HCT116 (cell line): Measurements from ENCODE around the gene CYSRT1. TPM values are rescaled to one million over a fixed set of nuclear protein-coding genes. Genes with fewer than 3 reads are reported as not detected.

Experiments
- ATAC-seq: fragments of 200-7000 bp; cut with Tn5 transposase; 2 replicates; pipeline ENCODE4 v1.9.1; 2020; ENCODE audit warnings: mild to moderate bottlenecking, moderate library complexity
- BruUV-seq: library from RNA; stranded (reverse); fragments of 400-500 nt; replicated peaks from 2 replicates; lab custom pipeline; 2021; lab: Mats Ljungman, UMichigan
- CTCF ChIA-PET: fragments of 300-600 bp; sonication (Branson Sonifier 250); formaldehyde crosslinking; loops from one replicate; lab custom pipeline; 2021; ENCODE audit warnings: antibody characterized with exemption; lab: Charles Lee
- POLR2A ChIA-PET: fragments of 300-600, 350-600 bp; sonication (Branson Sonifier 250); formaldehyde crosslinking; loops from one replicate; lab custom pipeline; 2021; ENCODE audit warnings: antibody characterized with exemption; lab: Charles Lee
- RAD21 ChIA-PET, 2 experiments: fragments of 300-600 bp; sonication (Branson Sonifier 250); formaldehyde crosslinking; loops; one replicate each; lab custom pipeline; 2023; ENCODE audit warnings: low total read pairs in 2 of 2; ENCODE audit not compliant: uncharacterized antibody in 2 of 2, unreplicated experiment in 2 of 2, low non-redundant PET in 1 of 2; lab: Charles Lee
- DNase-seq: peaks from one replicate; pipeline ENCODE4 v3.0.0-alpha.2; 2010; ENCODE audit warnings: low read depth, low spot score
- H2AFZ ChIP-seq: fragments of 200-600 bp; shearing (Covaris generic), sonication (generic); 2 replicates; pipeline ENCODE4 v1.6.1; 2017; ENCODE audit warnings: low read depth, mixed run types, mixed read lengths, antibody characterized with exemption, low read length; ENCODE audit not compliant: poor library complexity, severe bottlenecking
- H3K27ac ChIP-seq: 2 replicates; pipeline ENCODE4 v1.5.1; 2012; ENCODE audit warnings: low read depth, low read length
- H3K27me3 ChIP-seq: fragments of 200-600 bp; sonication (generic); 2 replicates; pipeline ENCODE4 v1.6.1; 2016; ENCODE audit warnings: mixed run types, low read length, mixed read lengths; ENCODE audit not compliant: insufficient read depth
- H3K36me3 ChIP-seq, 2 experiments: fragments of 200-500 bp in 1 of 2; fragments of 200-600 bp in 1 of 2; sonication (Bioruptor generic) in 1 of 2; sonication (generic) in 1 of 2; 2 replicates each; pipeline versions ENCODE4 v1.5.1 to v1.6.1; 2014 to 2016; ENCODE audit warnings: low read length in 2 of 2, inconsistent platforms in 1 of 2, mixed read lengths in 1 of 2, mixed run types in 1 of 2; ENCODE audit not compliant: insufficient read depth in 2 of 2, control insufficient read depth in 1 of 2
- H3K4me1 ChIP-seq, 2 experiments: fragments of 200-600 bp in 1 of 2; sonication (generic) in 1 of 2; 2 replicates each; pipeline versions ENCODE4 v1.5.1 to v1.6.1; 2012 to 2017; ENCODE audit warnings: low read length in 2 of 2, inconsistent platforms in 1 of 2, mild to moderate bottlenecking in 1 of 2, mixed read lengths in 1 of 2, mixed run types in 1 of 2, moderate library complexity in 1 of 2; ENCODE audit not compliant: insufficient read depth in 2 of 2, control insufficient read depth in 1 of 2
- H3K4me2 ChIP-seq: fragments of 200-600 bp; sonication (generic); 2 replicates; pipeline ENCODE4 v1.6.1; 2017; ENCODE audit warnings: mixed run types, low read length, mixed read lengths
- H3K4me3 ChIP-seq, 2 experiments: fragments of 200-600 bp in 1 of 2; sonication (generic) in 1 of 2; replicated peaks in 1 of 2; 2 replicates each; pipeline ENCODE4 v1.5.1; 2011 to 2016; ENCODE audit warnings: low read length in 2 of 2, control low read depth in 1 of 2, low read depth in 1 of 2, mild to moderate bottlenecking in 1 of 2, mixed read lengths in 1 of 2, mixed run types in 1 of 2
- H3K79me2 ChIP-seq: fragments of 200-600 bp; sonication (generic); 2 replicates; pipeline ENCODE4 v1.6.1; 2017; ENCODE audit warnings: mild to moderate bottlenecking, mixed run types, low read length, moderate library complexity, mixed read lengths; ENCODE audit not compliant: insufficient read depth
- H3K9ac ChIP-seq: fragments of 200-600 bp; sonication (generic); 2 replicates; pipeline ENCODE4 v1.6.1; 2016; ENCODE audit warnings: low read length, mixed read lengths
- H3K9me2 ChIP-seq: fragments of 200-600 bp; sonication (generic), shearing (Covaris generic); 2 replicates; pipeline ENCODE4 v1.6.1; 2017; ENCODE audit warnings: mixed run types, mild to moderate bottlenecking, moderate library complexity; ENCODE audit not compliant: insufficient read depth
- H3K9me3 ChIP-seq, 2 experiments: fragments of 200-500 bp in 1 of 2; fragments of 200-600 bp in 1 of 2; sonication (Bioruptor generic) in 1 of 2; sonication (generic) in 1 of 2; 2 replicates each; pipeline ENCODE4 v1.6.1; 2014 to 2017; ENCODE audit warnings: low read length in 2 of 2, mixed read lengths in 2 of 2, inconsistent platforms in 1 of 2, low read depth in 1 of 2, mild to moderate bottlenecking in 1 of 2, mixed run types in 1 of 2, moderate library complexity in 1 of 2; ENCODE audit not compliant: control insufficient read depth in 1 of 2, insufficient read depth in 1 of 2
- H4K20me1 ChIP-seq: fragments of 200-600 bp; sonication (generic), shearing (Covaris generic); 2 replicates; pipeline ENCODE4 v1.6.1; 2017; ENCODE audit warnings: mixed run types, mild to moderate bottlenecking, moderate library complexity; ENCODE audit not compliant: insufficient read depth
- CBX3 ChIP-seq: IDR thresholded peaks from 2 replicates; pipeline ENCODE4 v1.6.1; 2012; ENCODE audit warnings: low read depth
- FOSL1 ChIP-seq: IDR thresholded peaks from 2 replicates; pipeline ENCODE4 v1.6.1; 2012; ENCODE audit warnings: low read depth
- POLR2A ChIP-seq: IDR thresholded peaks from 2 replicates; pipeline ENCODE4 v1.7.0; 2011; ENCODE audit warnings: borderline replicate concordance; ENCODE audit not compliant: insufficient read depth, insufficient read length; ENCODE audit errors: extremely low read depth
- SIN3A ChIP-seq: IDR thresholded peaks from 2 replicates; pipeline ENCODE4 v1.6.1; 2012; ENCODE audit warnings: low read depth
- SP1 ChIP-seq: IDR thresholded peaks from 2 replicates; pipeline ENCODE4 v1.6.1; 2012; ENCODE audit warnings: low read depth
- SRF ChIP-seq: IDR thresholded peaks from 2 replicates; pipeline ENCODE4 v1.6.1; 2012; ENCODE audit warnings: low read depth
- TCF7L2 ChIP-seq: IDR thresholded peaks from 2 replicates; pipeline ENCODE4 v1.7.0; 2011; ENCODE audit warnings: borderline replicate concordance, inconsistent platforms; ENCODE audit not compliant: insufficient read depth, insufficient read length; ENCODE audit errors: extremely low read depth
- YY1 ChIP-seq: IDR thresholded peaks from 2 replicates; pipeline ENCODE4 v1.6.1; 2011; ENCODE audit warnings: low read length, low read depth, moderate library complexity, mild to moderate bottlenecking; ENCODE audit not compliant: insufficient replicate concordance; ENCODE audit errors: extremely low read depth
- ZFX ChIP-seq: fragments of 450-650 bp; IDR thresholded peaks from 2 replicates; pipeline ENCODE4 v1.6.1; 2017
- intact Hi-C: fragments of 100-400 bp; cut with micrococcal nuclease; formaldehyde crosslinking; loops from 2 replicates; pipeline ENCODE4 v1.10.0; 2022
- total RNA-seq: library from RNA; stranded (reverse); gene quantifications from one replicate; pipeline ENCODE4 v1.2.1, GENCODE V29; 2021; ENCODE audit not compliant: unreplicated experiment
- TF ChIP-seq, protein P1 (sequence below): IDR thresholded peaks from 2 replicates; pipeline ENCODE4 v1.6.1; 2012
- TF ChIP-seq, protein P2 (sequence below), 3 experiments: fragments of 200-600 bp in 1 of 3; sonication (generic) in 1 of 3; IDR thresholded peaks in 2 of 3; conservative IDR thresholded peaks in 1 of 3; 2 replicates each; pipeline ENCODE4 v1.5.1; 2012 to 2017; ENCODE audit warnings: low read depth in 2 of 3, low read length in 2 of 3, antibody characterized with exemption in 1 of 3, borderline replicate concordance in 1 of 3, control low read depth in 1 of 3, mild to moderate bottlenecking in 1 of 3, mixed read lengths in 1 of 3, mixed run types in 1 of 3, moderate library complexity in 1 of 3; ENCODE audit not compliant: insufficient read depth in 1 of 3

The CYSRT1 gene
- total RNA-seq, 1 experiment from 2014 or later, result 4.3 TPM

DNA sequence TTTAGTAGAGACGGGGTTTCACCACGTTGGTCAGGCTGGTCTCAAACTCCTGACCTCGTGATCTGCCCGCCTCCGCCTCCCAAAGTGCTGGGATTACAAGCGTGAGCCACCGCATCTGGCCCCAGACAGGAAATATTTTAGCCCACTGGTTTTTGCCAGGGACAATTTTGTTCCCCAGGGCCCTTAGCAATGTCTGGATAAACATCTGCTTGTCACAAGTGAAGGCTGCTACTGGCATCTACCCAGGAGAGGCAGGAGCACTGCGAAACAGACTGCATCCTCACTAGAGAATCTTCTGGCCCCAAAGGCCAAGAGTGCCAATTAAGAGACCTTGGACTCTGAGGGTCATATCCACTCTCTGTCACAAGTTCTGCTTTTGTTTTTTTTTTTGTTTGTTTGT, 22.0 kb upstream of the CYSRT1 start:
- RAD21 ChIA-PET, result no interaction called here
- Histone ChIP-seq H3K27me3 (no peaks in the 10 kb centered on the region), H3K9ac (no peak overlapping the region), H3K36me3 (peaks cover 0 to 6% of the 10 kb centered on the region in 2 experiments; a peak in 2 of 4 replicates), H3K9me3 (no peaks in the 10 kb centered on the region), H3K27ac (no peak overlapping the region), H3K9me2 (no peaks in the 10 kb centered on the region), H3K4me2 (no peak overlapping the region), H4K20me1 (no peaks in the 10 kb centered on the region), H3K4me1 (peaks cover 36 to 54% of the 10 kb centered on the region in 2 experiments), H3K4me3 (no peak overlapping the region), H3K79me2 (peaks cover 65% of the 10 kb centered on the region), H2AFZ (no peak overlapping the region)
- TF ChIP-seq YY1 (no peak), SIN3A (no peak), SP1 (no peak), FOSL1 (no peak), TCF7L2 (no peak), POLR2A (no peak), CBX3 (no peak), ZFX (no peak), SRF (no peak)
- TF ChIP-seq, protein P1, sequence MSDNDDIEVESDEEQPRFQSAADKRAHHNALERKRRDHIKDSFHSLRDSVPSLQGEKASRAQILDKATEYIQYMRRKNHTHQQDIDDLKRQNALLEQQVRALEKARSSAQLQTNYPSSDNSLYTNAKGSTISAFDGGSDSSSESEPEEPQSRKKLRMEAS, result no peak
- TF ChIP-seq, protein P2, sequence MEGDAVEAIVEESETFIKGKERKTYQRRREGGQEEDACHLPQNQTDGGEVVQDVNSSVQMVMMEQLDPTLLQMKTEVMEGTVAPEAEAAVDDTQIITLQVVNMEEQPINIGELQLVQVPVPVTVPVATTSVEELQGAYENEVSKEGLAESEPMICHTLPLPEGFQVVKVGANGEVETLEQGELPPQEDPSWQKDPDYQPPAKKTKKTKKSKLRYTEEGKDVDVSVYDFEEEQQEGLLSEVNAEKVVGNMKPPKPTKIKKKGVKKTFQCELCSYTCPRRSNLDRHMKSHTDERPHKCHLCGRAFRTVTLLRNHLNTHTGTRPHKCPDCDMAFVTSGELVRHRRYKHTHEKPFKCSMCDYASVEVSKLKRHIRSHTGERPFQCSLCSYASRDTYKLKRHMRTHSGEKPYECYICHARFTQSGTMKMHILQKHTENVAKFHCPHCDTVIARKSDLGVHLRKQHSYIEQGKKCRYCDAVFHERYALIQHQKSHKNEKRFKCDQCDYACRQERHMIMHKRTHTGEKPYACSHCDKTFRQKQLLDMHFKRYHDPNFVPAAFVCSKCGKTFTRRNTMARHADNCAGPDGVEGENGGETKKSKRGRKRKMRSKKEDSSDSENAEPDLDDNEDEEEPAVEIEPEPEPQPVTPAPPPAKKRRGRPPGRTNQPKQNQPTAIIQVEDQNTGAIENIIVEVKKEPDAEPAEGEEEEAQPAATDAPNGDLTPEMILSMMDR (IDR thresholded peaks at IDR 0.05 in 2 of 3, conservative IDR thresholded peaks at IDR 0.05 in 1 of 3; ENCODE audit: borderline replicate concordance in 1 of 3, insufficient read depth in 1 of 3, low read depth in 2 of 3, low read length in 2 of 3), result no peak
- DNase-seq (no peak), ATAC-seq (no peak)
- BruUV-seq, result no TSS peak
- intact Hi-C loops, result no loop called here
- CTCF ChIA-PET, result no interaction called here
- POLR2A ChIA-PET, result interaction anchor here (1.1 kb wide), 1 partner anchor 11 kb away, joined by 4 read pairs; no protein-coding TSS in a partner anchor
